Measurements from ENCODE around the gene RSU1.

RSU1 gene

GRCh38 chr10:16674147-16674703, 143.0 kb downstream of the RSU1 start:
- DNase-seq (ENCODE audit: low read depth in 2 of 2), result no peak

- no peak for DNase-seq (ENCODE audit: low read depth in 2 of 2)
Observed at GRCh38 chr10:16673443-16673842, 143.8 kb downstream of the RSU1 start.

GRCh38 chr10:16663444-16663843, 153.8 kb downstream of the RSU1 start:
- DNase-seq (ENCODE audit: low read depth in 2 of 2), result no peak

DNA sequence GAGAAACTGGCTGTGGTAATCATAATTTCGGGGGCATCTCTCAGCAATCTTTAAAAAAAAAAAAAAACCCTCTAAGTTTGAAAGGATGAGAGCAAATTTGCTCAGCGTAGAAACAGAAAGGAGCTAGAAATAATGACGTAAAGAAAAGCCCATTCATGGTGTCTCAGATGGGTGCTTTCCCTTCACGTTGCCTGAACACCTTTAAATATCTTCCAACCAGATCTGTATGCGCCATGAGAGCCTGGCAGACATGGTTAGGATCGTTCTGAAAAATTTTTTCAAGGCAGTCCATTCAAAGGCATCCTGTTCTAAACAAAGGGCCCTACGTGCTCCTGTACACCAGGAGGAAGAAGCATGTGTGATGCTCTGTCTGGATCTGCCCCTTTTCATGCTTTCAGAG, 154.3 kb downstream of the RSU1 start:
- no peak for DNase-seq (ENCODE audit: low read depth in 2 of 2)

GRCh38 chr10:16656895-16657294, 160.3 kb downstream of the RSU1 start:
- DNase-seq (ENCODE audit: low read depth in 2 of 2), result no peak

- DNase-seq (ENCODE audit: low read depth in 2 of 2), result no peak
Observed at GRCh38 chr10:16653224-16653623, 164.0 kb downstream of the RSU1 start.

DNA sequence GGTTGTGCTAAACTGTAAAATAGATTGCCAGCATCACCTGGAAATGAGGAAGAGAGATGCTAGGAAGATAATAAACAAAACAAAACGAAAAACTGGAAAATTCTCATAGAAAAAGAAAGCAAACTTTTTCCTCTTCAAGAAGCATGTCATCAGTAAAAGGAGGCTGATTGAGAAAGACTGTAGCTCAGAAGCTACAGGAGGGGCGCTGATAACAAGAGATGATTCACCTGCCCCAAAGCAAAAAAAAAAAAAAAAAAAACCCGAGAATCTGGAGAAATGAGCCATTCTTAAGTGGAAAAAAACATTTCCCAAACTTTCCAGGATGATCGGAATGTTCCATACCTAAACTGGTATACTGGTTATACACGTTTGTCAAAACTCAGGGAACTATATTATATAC, 165.1 kb downstream of the RSU1 start:
- DNase-seq (ENCODE audit: low read depth in 2 of 2), result no peak

- DNase-seq (ENCODE audit: low read depth in 2 of 2), result no peak
Observed at GRCh38 chr10:16649757-16650156, 167.5 kb downstream of the RSU1 start.

GRCh38 chr10:16648366-16648765, 168.9 kb downstream of the RSU1 start:
- DNase-seq (ENCODE audit: low read depth in 2 of 2), result no peak

- DNase-seq (ENCODE audit: low read depth in 2 of 2), result no peak
Observed at GRCh38 chr10:16646181-16647059, 170.8 kb downstream of the RSU1 start.

GRCh38 chr10:16644146-16644545, 173.1 kb downstream of the RSU1 start:
- no peak for DNase-seq (ENCODE audit: low read depth in 2 of 2)

- DNase-seq (ENCODE audit: low read depth in 2 of 2), result no peak
Observed at GRCh38 chr10:16643502-16643901, 173.7 kb downstream of the RSU1 start.

GRCh38 chr10:16640153-16640552, 177.1 kb downstream of the RSU1 start:
- no peak for DNase-seq (ENCODE audit: low read depth in 2 of 2)

DNA sequence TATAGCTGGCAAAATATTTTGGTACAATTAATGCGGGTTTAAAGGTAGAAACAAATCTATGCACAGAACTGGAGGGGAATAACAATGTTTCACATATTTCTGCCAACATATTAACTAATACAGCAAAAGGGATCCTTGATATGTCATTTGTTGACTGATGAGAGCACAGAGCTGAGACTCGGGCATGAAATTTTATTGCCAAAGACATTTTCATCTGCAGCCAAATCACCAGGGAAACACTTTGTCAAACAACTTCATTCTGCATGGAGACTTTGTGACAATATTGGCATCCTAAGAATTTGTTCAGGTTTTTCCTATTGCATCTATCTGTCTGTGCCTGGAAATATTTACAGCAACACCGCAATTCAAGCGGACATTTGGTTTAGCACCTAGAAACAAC, 177.8 kb downstream of the RSU1 start:
- no peak for DNase-seq (ENCODE audit: low read depth in 2 of 2)

DNA sequence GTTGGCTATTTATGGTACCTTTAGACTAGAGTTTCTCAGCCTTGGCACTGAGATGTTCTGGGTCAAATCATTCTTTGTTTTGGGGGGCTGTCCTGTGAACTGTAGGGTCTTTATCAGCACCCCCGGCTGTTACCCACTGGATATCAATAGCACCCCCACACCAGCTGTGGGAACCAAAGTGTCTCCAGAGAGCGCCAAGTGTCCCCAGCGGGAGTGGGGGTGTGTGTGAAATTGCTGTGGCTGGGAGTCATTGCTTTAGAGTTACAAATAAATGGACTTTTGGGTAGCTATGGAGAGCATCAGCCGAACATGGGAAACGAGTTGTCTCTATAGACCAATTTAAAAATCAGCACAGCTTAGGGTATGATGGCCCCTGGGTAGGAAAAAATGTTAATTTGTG, 184.2 kb downstream of the RSU1 start:
- DNase-seq (ENCODE audit: low read depth in 2 of 2), result no peak

DNA sequence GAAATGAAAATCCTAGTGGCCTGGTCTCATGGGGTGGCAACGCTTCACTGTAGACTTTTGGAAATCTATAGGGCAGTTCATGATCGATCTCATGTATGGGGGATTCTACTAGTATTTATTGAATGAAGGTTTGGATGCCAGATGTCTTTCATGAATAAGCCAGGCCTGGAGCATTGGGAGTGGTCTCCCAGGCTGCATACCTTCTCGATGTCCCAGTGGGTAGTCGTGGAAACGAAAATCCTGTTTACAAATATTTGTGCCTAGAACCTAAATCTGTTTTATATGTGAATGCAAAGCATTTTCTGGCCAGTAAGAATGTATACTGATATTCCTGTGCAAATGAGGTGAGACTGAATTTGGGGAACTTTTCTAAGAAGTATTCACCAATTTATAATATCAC, 190.5 kb downstream of the RSU1 start:
- DNase-seq (ENCODE audit: low read depth in 2 of 2), result no peak

DNA sequence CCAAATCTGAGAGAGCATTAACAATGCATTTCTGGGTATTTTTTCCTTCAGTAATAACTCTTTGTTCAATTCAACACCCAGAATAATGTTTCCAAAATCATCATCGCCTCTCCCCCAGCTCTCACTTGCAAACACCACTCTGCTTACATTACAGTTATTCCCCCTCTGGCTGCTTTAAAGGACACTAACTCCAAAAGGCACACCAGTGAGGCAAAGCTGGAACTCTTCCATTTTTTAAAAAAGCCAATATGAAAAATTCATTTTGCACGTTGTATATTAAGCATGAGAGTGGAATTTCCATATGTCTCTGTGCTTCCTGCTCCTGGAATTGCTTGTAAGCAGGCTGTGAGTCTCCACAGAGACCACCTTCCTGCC, 204.3 kb downstream of the RSU1 start:
- DNase-seq (ENCODE audit: low read depth in 2 of 2), result no peak

DNA sequence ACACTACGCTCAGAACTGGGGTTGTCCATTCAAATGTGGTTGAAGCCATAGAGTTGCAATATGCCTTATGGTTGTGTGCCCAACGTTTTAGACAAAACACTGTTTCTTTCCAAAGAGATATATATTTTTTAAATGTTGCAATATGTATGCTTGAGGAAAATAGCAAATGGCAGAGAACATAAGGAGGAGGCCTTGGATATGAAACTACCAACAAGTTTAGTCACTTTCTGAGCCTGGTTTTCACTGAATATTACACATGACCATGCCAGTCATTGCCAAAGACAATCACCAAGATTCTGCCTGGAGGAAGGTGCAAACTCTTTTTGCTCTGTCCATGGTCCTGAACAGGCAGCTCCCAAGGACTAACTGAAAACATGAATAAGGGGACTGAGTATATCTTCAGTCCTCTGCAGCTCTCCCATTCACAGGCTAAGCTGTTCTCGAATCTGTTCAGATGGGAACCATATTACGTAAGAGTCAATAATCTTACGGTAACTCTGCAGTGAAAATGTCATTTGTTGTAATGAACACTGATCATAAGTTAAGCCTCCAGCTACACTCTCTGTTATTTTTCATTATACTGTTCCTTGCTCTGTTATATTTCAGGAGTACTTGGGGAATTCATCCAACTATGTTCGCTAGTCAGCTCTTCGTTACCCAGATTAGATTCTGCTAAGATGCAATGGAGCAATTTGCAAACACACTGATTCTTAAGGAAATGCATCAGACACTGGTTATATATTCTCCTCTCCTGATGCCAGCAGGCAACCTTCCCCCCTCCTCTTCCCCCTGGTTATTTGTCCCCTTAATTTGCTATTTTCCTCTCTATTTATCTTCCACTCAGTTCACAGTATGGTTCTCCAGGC, 204.9 kb downstream of the RSU1 start:
- DNase-seq (ENCODE audit: low read depth in 2 of 2), result no peak

DNA sequence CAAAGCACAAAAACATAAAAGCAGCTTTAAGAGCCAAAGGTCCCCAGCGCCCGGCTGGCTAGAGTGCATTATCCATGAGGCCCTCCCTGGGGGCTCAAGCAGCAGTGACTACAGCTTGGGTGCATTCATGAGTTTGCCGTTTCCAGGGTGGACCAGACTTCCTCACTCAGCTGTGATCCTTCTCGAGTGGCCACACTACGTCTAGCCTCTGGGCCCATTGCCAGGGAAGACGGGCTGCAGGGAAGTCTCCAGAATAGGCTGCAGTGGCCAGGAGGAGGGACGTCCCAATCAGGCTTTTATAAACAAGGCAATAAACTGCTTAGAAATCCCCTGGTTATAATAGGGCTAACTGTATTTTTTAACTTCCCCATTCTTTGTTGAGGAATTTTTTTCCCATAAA, 206.2 kb downstream of the RSU1 start:
- DNase-seq (ENCODE audit: low read depth in 2 of 2), result no peak

DNA sequence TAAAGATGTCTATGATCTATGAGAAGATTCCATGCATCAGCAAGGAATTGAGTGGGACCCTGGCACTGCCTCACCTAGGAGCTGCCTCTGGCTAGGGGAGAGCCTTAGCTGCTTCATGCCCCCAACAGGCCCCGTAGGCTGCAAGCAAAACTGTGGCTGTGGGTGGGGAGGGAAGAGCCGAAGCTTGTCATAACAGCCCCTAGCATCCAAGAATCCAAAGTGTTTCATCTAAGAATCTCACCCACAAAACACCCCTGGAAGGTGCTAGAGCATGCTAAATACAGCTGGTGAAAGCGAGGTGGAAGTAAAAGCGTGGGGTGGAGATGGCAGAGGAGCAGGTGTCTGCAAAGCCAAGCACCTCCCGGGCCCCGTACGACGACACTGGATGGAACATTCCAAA, 208.0 kb downstream of the RSU1 start:
- DNase-seq (ENCODE audit: low read depth in 2 of 2), result no peak

DNA sequence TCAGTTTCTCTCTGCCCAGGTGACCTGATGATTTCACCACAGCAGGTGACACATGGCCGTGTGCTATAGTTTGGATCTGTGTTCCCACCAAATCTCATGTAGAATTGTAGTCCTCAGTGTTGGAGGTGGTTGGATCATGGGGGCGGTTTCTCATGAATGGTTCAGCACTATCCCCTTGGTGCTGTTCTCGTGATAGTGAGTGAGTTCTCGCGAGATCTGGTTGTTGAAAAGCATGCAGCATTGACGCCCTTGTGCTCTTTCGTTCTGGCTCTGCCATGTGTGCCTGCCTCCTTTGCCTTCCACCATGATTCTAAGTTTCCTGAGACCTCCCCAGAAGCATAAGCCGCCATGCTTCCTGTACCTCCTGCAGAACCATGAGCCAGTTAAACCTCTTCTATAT, 210.3 kb downstream of the RSU1 start:
- no peak for DNase-seq (ENCODE audit: low read depth in 2 of 2)

DNA sequence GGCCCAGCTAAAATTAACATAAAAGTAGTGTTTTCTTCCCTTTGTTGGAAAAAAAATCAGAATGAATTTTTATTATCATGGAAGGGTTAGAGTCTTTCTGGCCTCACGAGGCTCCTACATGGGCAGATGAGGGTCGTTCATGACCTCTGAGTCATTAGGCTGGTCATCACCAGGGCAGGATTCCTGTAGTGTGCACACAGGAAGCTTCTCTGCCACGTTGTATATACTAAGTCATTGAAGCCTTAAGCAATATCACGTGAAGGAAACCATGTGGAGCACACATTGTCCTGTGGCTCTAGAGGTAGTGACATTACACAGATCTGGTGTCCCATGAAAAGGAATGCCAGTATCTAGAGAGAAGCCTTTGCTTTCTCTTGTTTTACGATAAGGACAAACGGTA, 210.8 kb downstream of the RSU1 start:
- DNase-seq (ENCODE audit: low read depth in 2 of 2), result no peak

GRCh38 chr10:16603308-16603707, 213.9 kb downstream of the RSU1 start:
- no peak for DNase-seq (ENCODE audit: low read depth in 2 of 2)
